Erythroblast (primary cell): Measurements from ENCODE around the gene PRIM2.
"Not testable (repeated sequence)": the region's sequence is repeated elsewhere in the genome, so short reads cannot be mapped to it uniquely, and the experiment has no call there.

Source experiments
- DNase-seq, 2 experiments: peaks; one replicate each; lab custom pipeline; 2025; lab: John Stamatoyannopoulos, UW

The PRIM2 gene

DNA sequence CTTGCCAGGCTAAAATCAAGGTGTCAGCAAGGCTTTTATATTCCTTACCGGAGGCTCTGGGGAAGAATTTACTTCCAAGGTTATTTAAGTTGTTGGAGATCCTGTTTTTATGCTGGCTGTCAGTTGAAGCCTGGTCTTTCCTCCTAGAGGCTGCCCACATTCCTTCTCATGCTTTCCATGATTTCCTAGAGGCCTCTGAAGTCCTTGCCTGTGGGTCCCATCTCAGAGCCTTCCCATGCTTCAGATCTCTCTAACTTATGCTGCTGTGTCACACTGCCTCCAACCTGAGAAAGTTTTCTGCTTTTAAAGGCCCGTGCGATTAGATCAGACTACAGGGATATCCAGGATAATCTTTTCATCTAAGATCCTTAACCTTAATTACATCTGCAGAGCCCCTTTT lies 198.4 kb downstream of the PRIM2 start:
- DNase-seq: not testable (repeated sequence)

GRCh38 chr6:57516776-57517175 lies 199.3 kb downstream of the PRIM2 start:
- DNase-seq: not testable (repeated sequence)

DNA sequence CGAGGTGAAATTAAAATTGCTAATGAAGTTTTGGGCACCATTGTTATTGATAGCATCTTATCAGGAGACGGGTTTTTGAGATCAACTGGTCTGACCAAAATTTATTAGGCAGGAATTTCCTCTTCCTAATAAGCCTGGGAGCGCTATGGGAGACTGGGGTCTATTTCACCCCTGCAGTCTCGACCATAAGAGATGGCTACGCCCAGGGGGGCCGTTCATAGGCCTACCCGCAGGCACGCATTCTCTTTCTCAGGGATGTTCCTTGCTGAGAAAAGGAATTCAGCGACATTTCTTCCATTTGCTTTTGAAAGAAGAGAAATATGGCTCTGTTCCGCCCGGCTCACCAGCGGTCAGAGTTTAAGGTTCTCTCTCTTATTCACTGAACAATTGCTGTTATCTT lies 201.8 kb downstream of the PRIM2 start:
- not testable (repeated sequence) for DNase-seq

DNA sequence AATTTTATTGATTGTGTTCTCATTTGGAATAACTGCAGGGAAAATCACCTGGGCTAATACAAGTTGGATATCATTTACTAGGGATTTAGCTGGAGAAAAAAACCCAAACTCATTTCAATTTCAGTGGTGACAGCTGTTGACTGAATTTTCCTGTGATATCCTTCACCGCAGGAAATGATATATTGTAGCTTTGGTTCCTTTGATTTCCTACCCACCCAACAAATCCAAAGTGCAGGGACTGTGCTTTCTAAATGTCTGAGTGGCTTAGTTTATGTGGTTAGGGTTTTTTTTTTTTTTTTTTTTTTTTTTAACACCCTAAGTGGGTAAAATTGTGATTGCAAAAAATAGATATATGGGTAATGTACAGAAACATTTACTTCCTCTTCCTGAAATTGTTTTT lies 203.7 kb downstream of the PRIM2 start:
- DNase-seq: not testable (repeated sequence)

GRCh38 chr6:57523221-57523620 lies 205.8 kb downstream of the PRIM2 start:
- not testable (repeated sequence) for DNase-seq

DNA sequence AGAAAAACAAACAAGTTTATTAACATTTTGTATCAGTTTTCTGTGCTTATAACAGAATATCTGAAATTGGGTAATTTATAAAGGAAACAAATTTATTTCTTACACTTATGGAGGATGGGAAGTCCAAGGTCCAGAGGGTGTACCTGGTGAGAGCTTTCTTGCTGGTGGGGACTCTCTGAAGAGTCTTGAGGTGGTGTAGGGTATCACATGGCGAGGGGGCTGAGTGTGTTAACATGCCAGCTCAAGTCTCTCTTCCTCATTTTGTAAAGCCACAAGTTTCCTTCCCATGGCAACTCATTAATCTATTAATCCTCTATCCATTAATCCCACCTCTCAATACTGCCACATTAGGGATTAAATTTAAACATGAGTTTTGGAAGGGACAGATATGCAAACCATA lies 212.3 kb downstream of the PRIM2 start:
- DNase-seq: not testable (repeated sequence)

DNA sequence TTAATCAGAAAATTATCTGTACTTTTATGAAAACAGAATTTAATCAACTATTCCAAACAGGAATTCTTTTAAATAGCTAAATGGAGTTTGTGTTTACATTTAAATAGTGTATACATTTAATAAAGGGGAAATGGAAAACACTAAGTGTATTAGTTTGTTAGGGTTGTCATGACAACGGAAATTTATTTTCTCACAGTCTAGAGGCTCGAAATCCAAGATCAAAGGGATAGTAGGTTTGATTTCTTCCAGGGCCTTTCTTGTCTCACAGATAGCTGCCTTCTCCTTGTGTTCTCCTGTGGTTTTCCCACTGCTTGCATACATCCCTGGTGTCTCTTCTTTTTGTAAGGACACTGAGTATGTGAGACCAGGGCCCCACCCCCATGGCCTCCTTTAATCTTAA lies 215.2 kb downstream of the PRIM2 start:
- not testable (repeated sequence) for DNase-seq

GRCh38 chr6:57535121-57535520 lies 217.7 kb downstream of the PRIM2 start:
- not testable (repeated sequence) for DNase-seq

GRCh38 chr6:57535994-57536393 lies 218.6 kb downstream of the PRIM2 start:
- DNase-seq: peak; percentile 18 to 23

DNA sequence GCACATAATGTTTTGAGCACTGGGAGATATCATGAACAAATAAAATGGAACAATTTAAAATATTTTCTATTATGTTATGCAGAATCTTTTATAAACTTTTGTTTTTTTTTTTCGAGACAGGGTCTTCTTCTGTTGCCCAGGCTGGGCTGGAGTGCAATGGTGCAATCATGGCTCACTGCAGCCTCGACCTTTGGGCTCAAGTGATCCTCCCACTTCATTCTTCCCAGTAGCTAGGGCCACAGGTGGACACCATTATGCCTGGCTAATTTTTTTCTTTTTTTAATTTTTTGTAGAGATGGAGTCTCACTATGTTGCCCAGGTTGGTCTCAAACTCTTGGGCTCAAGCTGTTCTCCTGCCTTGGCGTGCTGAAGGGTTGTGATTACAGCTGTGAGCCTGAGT lies 220.5 kb downstream of the PRIM2 start:
- DNase-seq: not testable (repeated sequence)

- not testable (repeated sequence) for DNase-seq
Measured at GRCh38 chr6:57551961-57552360, 234.5 kb downstream of the PRIM2 start.

GRCh38 chr6:57557855-57558254 lies 240.4 kb downstream of the PRIM2 start:
- DNase-seq: not testable (repeated sequence)

GRCh38 chr6:57559170-57559569 lies 241.7 kb downstream of the PRIM2 start:
- not testable (repeated sequence) for DNase-seq

DNA sequence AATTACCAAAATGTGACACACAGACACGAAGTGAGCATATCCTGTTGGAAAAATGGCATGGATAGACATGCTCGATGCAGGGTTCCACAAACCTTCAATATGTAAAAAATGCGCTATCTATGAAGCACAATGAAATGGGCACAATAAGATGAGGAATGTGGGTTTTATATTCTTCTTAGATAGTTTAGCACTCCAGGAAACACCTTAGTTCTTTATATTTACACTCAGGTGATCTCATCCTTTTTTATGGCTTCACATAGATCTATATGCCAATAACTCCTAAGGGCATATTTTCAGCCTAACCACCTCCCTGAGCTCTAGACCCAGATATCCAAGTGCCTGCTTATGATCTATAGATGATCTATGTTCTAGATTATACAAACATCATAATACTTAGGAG lies 244.8 kb downstream of the PRIM2 start:
- DNase-seq: not testable (repeated sequence)

GRCh38 chr6:57572119-57572518 lies 254.7 kb downstream of the PRIM2 start:
- not testable (repeated sequence) for DNase-seq

GRCh38 chr6:57572844-57573243 lies 255.4 kb downstream of the PRIM2 start:
- not testable (repeated sequence) for DNase-seq

DNA sequence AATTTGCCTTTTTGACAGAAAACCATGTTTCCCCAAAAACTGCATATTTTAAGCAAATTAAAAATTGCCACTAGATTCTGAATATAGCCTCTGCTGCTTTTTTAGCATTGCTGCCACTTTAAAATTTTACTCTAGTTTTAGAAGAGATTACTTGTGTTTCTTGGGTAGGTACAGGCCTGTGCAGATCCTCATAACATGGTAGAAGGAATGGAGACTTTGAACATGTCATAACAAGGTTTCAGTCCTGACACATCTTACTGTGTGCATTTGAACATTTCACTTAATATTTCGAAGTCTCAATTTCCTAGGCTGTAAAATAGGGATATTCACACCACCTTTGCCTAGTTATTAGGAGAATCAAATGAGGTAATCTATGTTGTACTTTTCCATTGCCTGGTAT lies 259.6 kb downstream of the PRIM2 start:
- DNase-seq: not testable (repeated sequence)

DNA sequence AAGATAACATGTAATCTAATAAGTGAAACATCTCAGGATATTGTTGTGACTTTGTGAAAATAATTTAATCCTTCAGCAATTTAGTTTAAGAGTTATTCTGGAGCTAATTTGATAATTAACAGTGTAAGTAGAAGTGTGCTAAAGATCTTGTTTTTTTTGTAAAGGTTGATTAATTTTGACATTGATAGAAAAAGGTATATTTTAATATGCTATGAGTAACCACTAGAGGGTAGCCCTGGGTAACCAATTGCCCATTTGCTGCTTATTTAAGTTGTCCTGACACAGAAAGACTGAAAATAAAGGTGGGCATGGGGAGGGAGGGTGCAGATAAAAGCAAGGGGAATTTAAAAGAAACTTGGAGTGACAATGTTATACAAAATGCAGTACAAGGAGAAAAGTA lies 262.1 kb downstream of the PRIM2 start:
- DNase-seq: peak in 1 of 2 experiments; percentile 3

GRCh38 chr6:57581586-57581985 lies 264.2 kb downstream of the PRIM2 start:
- not testable (repeated sequence) for DNase-seq

DNA sequence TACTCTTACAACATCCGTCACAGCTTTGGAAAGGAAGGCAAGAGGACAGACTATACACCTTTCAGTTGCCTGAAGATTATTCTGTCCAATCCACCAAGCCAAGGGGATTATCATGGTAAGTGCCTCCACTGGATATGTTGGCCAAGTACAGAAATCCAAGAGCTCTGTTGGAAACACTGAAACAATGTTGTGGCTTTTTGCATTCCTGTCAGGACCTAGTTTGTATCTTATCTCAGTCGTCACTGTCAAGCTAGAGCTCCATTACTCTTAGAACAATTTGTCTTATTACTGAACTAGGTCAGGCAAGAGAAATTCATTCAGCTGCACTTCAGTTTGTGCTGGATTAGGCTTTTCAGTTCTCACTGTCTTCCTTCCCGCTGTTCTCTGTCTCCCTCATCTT lies 283.7 kb downstream of the PRIM2 start:
- DNase-seq: not testable (repeated sequence)

- not testable (repeated sequence) for DNase-seq
Measured at GRCh38 chr6:57605303-57605702, 287.9 kb downstream of the PRIM2 start.

- not testable (repeated sequence) for DNase-seq
Measured at GRCh38 chr6:57606331-57606730, 288.9 kb downstream of the PRIM2 start.

- not testable (repeated sequence) for DNase-seq
Measured at GRCh38 chr6:57610612-57611011, 293.2 kb downstream of the PRIM2 start.

GRCh38 chr6:57618959-57619358 lies 301.5 kb downstream of the PRIM2 start:
- DNase-seq: not testable (repeated sequence)
